Liver (tissue), 9 donors: ENCODE results near the gene NR0B2. TPM values are rescaled to one million over a fixed set of nuclear protein-coding genes. Genes with fewer than 3 reads are reported as not detected.
A peak's percentile ranks its signal among the peaks of the same experiment; 100 is the strongest.

Experiments used
- DNase-seq: peaks from one replicate; pipeline ENCODE4 v3.0.0-alpha.2; 2017; ENCODE audit warnings: low spot score
- H3K27ac ChIP-seq, 2 donors: one replicate each; pipeline ENCODE4 v1.7.0; 2013; ENCODE audit warnings: inconsistent platforms in 2 of 2, low read length in 2 of 2, control low read depth in 1 of 2, low read depth in 1 of 2, mild to moderate bottlenecking in 1 of 2
- H3K27me3 ChIP-seq, 4 donors: one replicate each; pipeline versions ENCODE4 v1.6.1 to v1.7.0; 2013; ENCODE audit warnings: low read length in 3 of 4, inconsistent platforms in 1 of 4, mild to moderate bottlenecking in 1 of 4, moderate library complexity in 1 of 4; ENCODE audit not compliant: control insufficient read depth in 4 of 4, insufficient read depth in 4 of 4
- H3K36me3 ChIP-seq, 4 donors: one replicate each; pipeline versions ENCODE4 v1.6.1 to v1.7.0; 2013; ENCODE audit warnings: low read length in 3 of 4, mild to moderate bottlenecking in 3 of 4, low read depth in 1 of 4, moderate library complexity in 1 of 4; ENCODE audit not compliant: control insufficient read depth in 4 of 4, insufficient read depth in 3 of 4
- H3K4me1 ChIP-seq, 4 donors: one replicate each; pipeline versions ENCODE4 v1.6.1 to v1.7.0; 2013; ENCODE audit warnings: low read length in 3 of 4, mild to moderate bottlenecking in 3 of 4, moderate library complexity in 1 of 4; ENCODE audit not compliant: control insufficient read depth in 4 of 4, insufficient read depth in 4 of 4
- H3K4me3 ChIP-seq, 3 donors: one replicate each; pipeline versions ENCODE4 v1.6.1 to v1.7.0; 2013; ENCODE audit warnings: low read length in 3 of 3, control low read depth in 1 of 3, low read depth in 1 of 3, mild to moderate bottlenecking in 1 of 3
- H3K9ac ChIP-seq, 2 donors: one replicate each; pipeline ENCODE4 v1.7.0; 2013; ENCODE audit warnings: low read length in 2 of 2, mild to moderate bottlenecking in 2 of 2, moderate library complexity in 2 of 2, control low read depth in 1 of 2, low read depth in 1 of 2
- H3K9me3 ChIP-seq, 4 donors: one replicate each; pipeline versions ENCODE4 v1.6.1 to v1.7.0; 2013; ENCODE audit warnings: low read length in 3 of 4; ENCODE audit not compliant: control insufficient read depth in 4 of 4
- CTCF ChIP-seq: fragments of 150-350 bp; IDR thresholded peaks from 2 replicates; pipeline ENCODE4 v1.5.1; 2017; ENCODE audit warnings: improper control_type of control experiment, low read depth, low read length; ENCODE audit not compliant: missing input control
- JUND ChIP-seq, 2 donors: IDR thresholded peaks; 2 replicates each; pipeline ENCODE4 v1.6.1; 2016; ENCODE audit warnings: antibody characterized with exemption in 2 of 2
- RAD21 ChIP-seq, 2 donors: IDR thresholded peaks; 2 replicates each; pipeline ENCODE4 v1.6.1; 2016; ENCODE audit warnings: antibody characterized with exemption in 2 of 2, mild to moderate bottlenecking in 2 of 2
- REST ChIP-seq: IDR thresholded peaks from 2 replicates; pipeline ENCODE4 v1.6.1; 2016; ENCODE audit warnings: antibody characterized with exemption, mild to moderate bottlenecking
- SP1 ChIP-seq: IDR thresholded peaks from 2 replicates; pipeline ENCODE4 v1.6.1; 2018; ENCODE audit warnings: antibody characterized with exemption, mild to moderate bottlenecking
- YY1 ChIP-seq: IDR thresholded peaks from 2 replicates; pipeline ENCODE4 v1.6.1; 2016; ENCODE audit warnings: antibody characterized with exemption, mild to moderate bottlenecking
- WGBS: extraction: QIAGEN DNeasy Blood & Tissue Kit; methylation state at CpG from one replicate; pipeline ENCODE4 v1.1.7; 2013; 5-methylcytosine and 5-hydroxymethylcytosine counted together
- polyA plus RNA-seq, 2 donors: library from polyadenylated mRNA; stranded (reverse) in 1 of 2; unstranded in 1 of 2; fragments of 200-250 nt in 1 of 2; fragments of >200 nt in 1 of 2; fragmentation: Nextera tagmentation in 1 of 2; extraction: Ambion mirVana in 1 of 2; gene quantifications; one replicate each; pipeline versions ENCODE4 v1.2.1 to v1.2.3, GENCODE V29; 2013 to 2015
- total RNA-seq, 2 donors: library from RNA; depleted of rRNA; stranded (reverse); fragments of >200 nt; gene quantifications; one replicate each; pipeline ENCODE4 v1.2.3, GENCODE V29; 2014
- donor health status: healthy.
- donor health status: healthy.
- donor health status: healthy.
- donor health status: healthy.
- donor health status: healthy.

Gene NR0B2
- total and polyA plus RNA-seq, 4 donors = 15.7 to 166 (median 40.6) TPM

- no peak for DNase-seq
- no peak within 1 kb of the TSS for H3K27ac ChIP-seq
Observed at GRCh38 chr1:26862781-26863684, 50.7 kb downstream of the NR0B2 start, which contains the start of gene SFN. Gene SFN (plus strand): TSS chr1:26863149. CDS start chr1:26863213, 64 bp downstream.

GRCh38 chr1:26861889-26862378, 51.8 kb downstream of the NR0B2 start:
- WGBS = 95% methylated on average over 7 of the region's 7 CpGs
- Histone ChIP-seq H3K9ac (no peak overlapping the region), H3K27ac (no peak overlapping the region), H3K9me3 (no peaks in the 10 kb centered on the region), H3K36me3 (peaks cover 0 to 5% (median 0%) of the 10 kb centered on the region in 4 donors), H3K27me3 (no peaks in the 10 kb centered on the region), H3K4me3 (no peak overlapping the region), H3K4me1 (peaks cover 0 to 12% (median 6%) of the 10 kb centered on the region in 4 donors)
- TF ChIP-seq CTCF (no peak), JUND (IDR thresholded peaks at IDR 0.05) (no peak), SP1 (no peak), YY1 (no peak), REST (no peak)
- no peak for DNase-seq

More at GRCh38 chr1:26862781-26863684, 50.7 kb downstream of the NR0B2 start, which contains the start of gene SFN:
- TF ChIP-seq YY1 (no peak), RAD21 (IDR thresholded peaks at IDR 0.05) (no peak)
- Histone ChIP-seq H3K4me1 (peaks cover 0 to 12% (median 6%) of the 10 kb centered on the region in 4 donors), H3K27me3 (no peaks in the 10 kb centered on the region), H3K9me3 (no peaks in the 10 kb centered on the region), H3K9ac (no peak within 1 kb of the TSS), H3K4me3 (peak within 1 kb of the TSS in 1 of 3 donors; percentile 45), H3K36me3 (peaks cover 0 to 2% (median 0%) of the 10 kb centered on the region in 4 donors)
- 80% methylated on average over 37 of the region's 37 CpGs for WGBS

Other genes with a start within 250 kb of the NR0B2 start
- gene ARID1A, start 218.0 kb downstream of the NR0B2 start, total RNA-seq = 10 to 100 TPM; 25.6 to 31.9 TPM
- gene ARID1A, start 218.0 kb downstream of the NR0B2 start, polyA plus RNA-seq = 10 to 100 TPM; 12.2 to 14.8 TPM
- 10 to 100 TPM; 15.3 to 24.3 TPM for gene PIGV, start 126.0 kb downstream of the NR0B2 start, total RNA-seq
- 10 to 100 TPM; 13.9 to 14.2 TPM for gene PIGV, start 126.0 kb downstream of the NR0B2 start, polyA plus RNA-seq
- gene ZDHHC18, start 87.3 kb downstream of the NR0B2 start, total RNA-seq = 1 to 10 TPM; 7.6 to 8.3 TPM
- 1 to 10 TPM; 2.6 to 9.2 TPM for gene ZDHHC18, start 87.3 kb downstream of the NR0B2 start, polyA plus RNA-seq
- under 1 TPM in 1 of 2 donors, not detected in 1; 0.17 TPM for gene SFN, start 50.8 kb downstream of the NR0B2 start, total RNA-seq
- gene SFN, start 50.8 kb downstream of the NR0B2 start, polyA plus RNA-seq = under 1 TPM in 1 of 2 donors, not detected in 1; 0.69 TPM
- 10 to 100 TPM in 1 of 2 donors, 1 to 10 TPM in 1; 9.5 to 10.3 TPM for gene GPN2, start 23.7 kb downstream of the NR0B2 start, total RNA-seq
- 10 to 100 TPM; 10.5 to 12.7 TPM for gene GPN2, start 23.7 kb downstream of the NR0B2 start, polyA plus RNA-seq
- gene GPATCH3, start 13.5 kb downstream of the NR0B2 start, total RNA-seq = 1 to 10 TPM; 6.3 TPM
- 1 to 10 TPM; 5.8 to 6.2 TPM for gene GPATCH3, start 13.5 kb downstream of the NR0B2 start, polyA plus RNA-seq
- 10 to 100 TPM; 18.2 to 22.8 TPM for gene NUDC, start 7.8 kb upstream of the NR0B2 start, total RNA-seq
- gene NUDC, start 7.8 kb upstream of the NR0B2 start, polyA plus RNA-seq = 10 to 100 TPM; 49.7 to 50.7 TPM
- gene KDF1, start 46.5 kb upstream of the NR0B2 start, total RNA-seq = 1 to 10 TPM; 1.0 to 1.4 TPM
- 1 to 10 TPM; 2.2 to 4.6 TPM for gene KDF1, start 46.5 kb upstream of the NR0B2 start, polyA plus RNA-seq
- gene TRNP1, start 79.7 kb upstream of the NR0B2 start, total RNA-seq = 10 to 100 TPM in 1 of 2 donors, 1 to 10 TPM in 1; 1.3 to 10.0 TPM
- 1 to 10 TPM in 1 of 2 donors, under 1 TPM in 1; 0.97 to 3.5 TPM for gene TRNP1, start 79.7 kb upstream of the NR0B2 start, polyA plus RNA-seq
- gene TENT5B, start 98.9 kb upstream of the NR0B2 start, total RNA-seq = under 1 TPM; 0.23 to 0.59 TPM
- gene TENT5B, start 98.9 kb upstream of the NR0B2 start, polyA plus RNA-seq = under 1 TPM; 0.25 to 0.47 TPM
- gene SLC9A1, start 241.2 kb upstream of the NR0B2 start, total RNA-seq = 1 to 10 TPM; 1.3 to 3.2 TPM
- 1 to 10 TPM; 1.3 to 1.7 TPM for gene SLC9A1, start 241.2 kb upstream of the NR0B2 start, polyA plus RNA-seq